Measurements from ENCODE around the gene OR5D13.

The OR5D13 gene, protein sequence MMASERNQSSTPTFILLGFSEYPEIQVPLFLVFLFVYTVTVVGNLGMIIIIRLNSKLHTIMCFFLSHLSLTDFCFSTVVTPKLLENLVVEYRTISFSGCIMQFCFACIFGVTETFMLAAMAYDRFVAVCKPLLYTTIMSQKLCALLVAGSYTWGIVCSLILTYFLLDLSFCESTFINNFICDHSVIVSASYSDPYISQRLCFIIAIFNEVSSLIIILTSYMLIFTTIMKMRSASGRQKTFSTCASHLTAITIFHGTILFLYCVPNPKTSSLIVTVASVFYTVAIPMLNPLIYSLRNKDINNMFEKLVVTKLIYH

DNA sequence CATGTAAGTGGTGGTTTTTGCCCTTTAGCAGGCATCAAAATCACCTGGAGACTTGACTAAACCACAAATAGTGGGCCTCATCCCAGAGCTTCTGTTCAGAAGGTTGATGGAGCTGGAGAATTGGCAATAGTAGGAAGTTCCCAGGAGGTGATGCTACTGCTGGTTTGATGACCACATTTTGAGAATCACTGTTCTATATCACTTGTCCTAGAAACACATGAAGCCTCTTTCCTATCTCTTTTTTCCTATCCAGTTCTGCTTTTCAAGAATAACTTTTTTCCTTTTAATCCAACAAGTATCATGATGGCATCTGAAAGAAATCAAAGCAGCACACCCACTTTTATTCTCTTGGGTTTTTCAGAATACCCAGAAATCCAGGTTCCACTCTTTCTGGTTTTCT is at the start of gene OR5D13:
Gene OR5D13 (plus strand): TSS at position 301 of the 400 bp plus-strand sequence. CDS start 0 bp downstream, at position 301.
- no peak for DNase-seq (ENCODE audit: low read depth)

DNA sequence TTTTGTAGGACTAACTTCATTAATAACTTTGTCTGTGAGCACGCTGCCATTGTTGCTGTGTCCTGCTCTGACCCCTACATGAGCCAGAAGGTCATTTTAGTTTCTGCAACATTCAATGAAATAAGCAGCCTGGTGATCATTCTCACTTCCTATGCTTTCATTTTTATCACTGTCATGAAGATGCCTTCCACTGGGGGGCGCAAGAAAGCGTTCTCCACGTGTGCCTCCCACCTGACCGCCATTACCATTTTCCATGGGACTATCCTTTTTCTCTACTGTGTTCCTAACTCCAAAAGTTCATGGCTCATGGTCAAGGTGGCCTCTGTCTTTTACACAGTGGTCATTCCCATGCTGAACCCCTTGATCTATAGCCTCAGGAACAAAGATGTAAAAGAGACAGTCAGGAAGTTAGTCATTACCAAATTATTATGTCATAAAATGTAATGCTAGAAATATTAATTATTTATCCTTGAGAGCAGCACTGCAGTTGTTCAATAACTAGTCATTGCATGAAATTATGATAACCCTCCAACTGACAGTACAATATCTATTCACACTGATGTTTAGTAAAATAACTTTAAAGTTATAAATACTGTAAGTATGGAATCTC is 46.4 kb upstream of the OR5D13 start:
- DNase-seq (ENCODE audit: low read depth): no peak

DNA sequence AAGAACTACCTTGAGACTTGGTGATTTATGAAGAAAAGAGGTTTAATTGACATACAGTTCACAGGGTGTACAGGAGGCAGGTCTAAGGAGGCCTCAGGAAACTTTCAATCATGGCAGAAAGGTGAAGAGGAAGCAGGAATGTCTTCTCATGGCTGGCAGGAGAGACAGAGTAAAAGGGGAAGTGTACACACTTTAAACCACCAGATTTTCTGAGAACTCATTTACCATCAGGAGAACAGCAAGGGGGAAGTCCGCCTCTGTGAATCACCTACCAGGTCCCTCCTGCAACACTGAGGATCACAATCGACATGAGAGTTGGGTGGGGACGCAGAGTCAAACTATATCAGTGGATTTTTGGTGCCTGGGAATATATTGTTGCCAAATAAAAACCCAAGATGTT is 40.3 kb upstream of the OR5D13 start:
- DNase-seq (ENCODE audit: low read depth): no peak

DNA sequence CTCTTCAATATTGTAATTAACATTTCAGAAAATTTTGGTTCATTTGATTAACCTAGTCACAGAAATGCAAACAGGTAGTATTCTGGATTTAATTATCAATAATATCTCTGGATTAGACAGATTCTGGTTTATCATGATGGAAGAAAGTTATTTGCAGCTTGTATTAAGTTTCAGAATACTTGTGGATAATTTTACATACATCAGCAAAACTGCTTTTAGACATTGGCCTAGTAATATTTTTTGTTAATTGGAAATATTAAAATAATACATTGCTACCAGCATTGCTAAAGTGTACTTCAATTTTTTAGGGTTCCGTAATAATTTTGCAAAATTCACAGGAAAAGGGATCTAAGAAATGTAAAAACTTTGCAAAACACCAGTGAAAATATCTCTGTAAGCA is 18.4 kb downstream of the OR5D13 start:
- DNase-seq (ENCODE audit: low read depth): no peak

DNA sequence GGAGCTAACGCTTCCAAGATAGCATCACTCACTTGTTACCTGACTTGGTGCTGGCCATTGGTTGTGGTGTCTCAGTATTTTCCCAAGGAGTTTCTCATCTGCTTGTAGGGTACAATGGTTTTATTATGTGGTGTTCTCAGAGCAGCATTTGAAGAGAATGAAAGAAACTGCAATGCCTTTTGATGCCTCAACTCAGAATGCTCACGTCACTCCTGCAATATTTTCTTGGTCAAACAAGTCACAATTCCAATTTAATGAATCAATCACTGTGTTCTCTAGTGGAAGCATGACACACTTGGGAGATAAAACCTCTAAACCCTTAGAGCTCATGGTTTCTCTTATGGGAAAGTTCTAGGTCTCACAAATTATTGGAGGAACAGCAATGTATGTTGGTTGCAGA is 20.1 kb downstream of the OR5D13 start:
- DNase-seq (ENCODE audit: low read depth): no peak

DNA sequence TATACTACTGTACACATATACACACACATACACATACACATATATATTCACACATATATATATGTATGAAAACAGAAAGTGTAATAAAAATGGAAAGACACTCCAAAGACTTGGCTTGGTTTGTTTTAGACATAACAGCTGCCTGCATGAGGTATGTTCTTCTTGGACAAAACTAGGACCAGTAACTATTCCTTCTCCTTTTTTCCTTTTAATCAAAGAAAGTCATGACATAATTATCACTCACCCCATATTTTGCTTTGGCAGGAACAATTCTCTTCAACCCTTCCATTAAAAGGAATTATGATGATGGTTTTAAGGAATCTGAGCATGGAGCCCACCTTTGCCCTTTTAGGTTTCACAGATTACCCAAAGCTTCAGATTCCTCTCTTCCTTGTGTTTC is 22.0 kb downstream of the OR5D13 start, which contains the start of gene OR5D14:
Gene OR5D14 (plus strand): TSS at position 301 of the 400 bp plus-strand sequence. CDS start 0 bp downstream, at position 301.
- no peak for DNase-seq (ENCODE audit: low read depth)

DNA sequence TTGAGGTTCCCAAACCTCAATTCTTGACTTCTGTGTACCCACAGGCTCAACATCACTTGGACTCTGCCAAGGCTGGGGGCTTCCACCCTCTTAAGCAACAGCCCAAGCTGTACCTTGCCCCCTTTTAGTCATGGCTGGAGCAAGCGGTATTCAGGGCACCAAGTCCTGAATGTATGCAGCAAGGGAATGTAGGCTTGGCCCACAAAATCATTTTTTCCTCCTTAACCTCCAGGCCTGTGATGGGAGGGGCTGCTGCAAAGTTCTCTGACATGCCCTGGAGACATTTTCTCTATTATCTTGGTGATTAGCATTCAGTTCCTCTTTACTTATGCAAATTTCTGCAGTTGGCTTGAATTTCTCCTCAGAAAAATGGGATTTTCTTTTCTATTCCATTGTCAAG is 33.0 kb downstream of the OR5D13 start:
- no peak for DNase-seq (ENCODE audit: low read depth)

DNA sequence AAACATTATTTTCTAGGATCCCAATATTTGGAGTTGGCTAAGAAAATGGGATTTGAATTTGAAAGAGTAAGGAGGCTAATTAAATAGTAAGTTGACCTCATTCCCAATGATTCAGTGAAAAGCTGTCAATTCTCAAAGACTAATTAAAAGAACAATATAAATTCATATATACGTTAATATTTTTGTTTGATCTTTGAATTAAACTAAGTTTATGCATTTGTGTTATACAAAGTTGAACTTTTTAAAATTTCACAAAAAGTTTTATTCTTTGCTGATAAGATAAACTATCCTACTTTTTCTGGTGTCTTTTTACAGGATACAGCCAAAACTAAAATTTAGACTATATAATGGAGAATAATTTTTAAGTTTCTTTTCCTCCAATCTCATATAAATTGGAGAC is 37.8 kb downstream of the OR5D13 start, which contains the start of gene OR5L1:
Gene OR5L1 (plus strand): TSS at position 301 of the 400 bp plus-strand sequence. CDS start 100 bp downstream, outside the sequence.
- no peak for DNase-seq (ENCODE audit: low read depth)

DNA sequence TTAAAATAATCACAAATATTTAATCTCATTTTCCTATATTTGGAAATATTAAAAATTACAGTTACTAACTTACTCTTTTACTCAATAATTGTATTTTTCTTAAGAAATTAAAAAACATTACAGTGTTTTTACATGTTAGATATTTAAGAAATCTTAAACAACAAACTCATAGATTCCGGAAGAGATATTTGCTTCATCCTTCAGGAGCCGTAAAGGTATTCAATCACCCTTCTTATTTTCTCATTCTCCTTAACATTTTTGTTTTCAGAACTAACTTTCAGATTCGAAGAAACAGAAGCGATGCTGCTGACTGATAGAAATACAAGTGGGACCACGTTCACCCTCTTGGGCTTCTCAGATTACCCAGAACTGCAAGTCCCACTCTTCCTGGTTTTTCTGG is 46.1 kb downstream of the OR5D13 start, which contains the start of gene OR5D18:
Gene OR5D18 (plus strand): TSS at position 301 of the 400 bp plus-strand sequence. CDS start 0 bp downstream, at position 301.
- DNase-seq (ENCODE audit: low read depth): no peak
